K562 (cell line): ENCODE data around the gene CCDC17. TPM values are rescaled to one million over a fixed set of nuclear protein-coding genes. Genes with fewer than 3 reads are reported as not detected.

Experiments used
- BRCA1 ChIP-seq, 2 experiments: fragments of 450-650 bp in 1 of 2; sonication (generic) in 1 of 2; formaldehyde crosslinking in 1 of 2; IDR thresholded peaks; 2 replicates each; pipeline versions ENCODE4 v1.5.0 to v1.6.1; 2017 to 2020; ENCODE audit warnings: mild to moderate bottlenecking in 1 of 2, missing genetic modification reagents in 1 of 2
- E2F5 ChIP-seq: sonication (generic); formaldehyde crosslinking; IDR thresholded peaks from 2 replicates; pipeline ENCODE4 v1.8.0; 2022; ENCODE audit warnings: mild to moderate bottlenecking, missing genetic modification reagents
- EP300 ChIP-seq: IDR thresholded peaks from 2 replicates; pipeline ENCODE4 v1.6.1; 2012; ENCODE audit warnings: low read length, improper control_type of control experiment
- ERF ChIP-seq: fragments of 450-650 bp; formaldehyde crosslinking; IDR thresholded peaks from 2 replicates; pipeline ENCODE4 v1.4.0; 2020; ENCODE audit warnings: mild to moderate bottlenecking, mixed read lengths
- MBD2 ChIP-seq: sonication (generic); IDR thresholded peaks from 2 replicates; pipeline ENCODE4 v1.6.1; 2016; ENCODE audit warnings: low read depth, borderline replicate concordance
- MCM5 ChIP-seq: fragments of 450-650 bp; IDR thresholded peaks from 2 replicates; pipeline ENCODE4 v1.6.1; 2016; ENCODE audit warnings: low read depth
- NCOA1 ChIP-seq: fragments of 450-650 bp; IDR thresholded peaks from 2 replicates; pipeline ENCODE4 v1.6.1; 2016; ENCODE audit warnings: low read depth
- NCOA4 ChIP-seq: fragments of 450-650 bp; IDR thresholded peaks from 2 replicates; pipeline ENCODE4 v1.6.1; 2018; ENCODE audit warnings: mild to moderate bottlenecking; ENCODE audit not compliant: partially characterized antibody
- RBBP5 ChIP-seq: fragments of 200-600 bp; sonication (generic); IDR thresholded peaks from 2 replicates; pipeline ENCODE4 v1.6.1; 2012; ENCODE audit warnings: borderline replicate concordance, mild to moderate bottlenecking, low read length, control low read depth, inconsistent platforms; ENCODE audit not compliant: insufficient read depth, poor library complexity, severe bottlenecking
- RHOXF2B ChIP-seq: fragments of 250-450 bp; sonication (Bioruptor Pico); conservative IDR thresholded peaks from 2 replicates; pipeline ENCODE4 v1.5.1; 2021
- SETDB1 ChIP-seq: IDR thresholded peaks from one replicate; pipeline ENCODE4 v1.6.1; 2012; ENCODE audit warnings: low read length, control low read depth, inconsistent platforms
- SUPT5H ChIP-seq: fragments of 450-650 bp; IDR thresholded peaks from 2 replicates; pipeline ENCODE4 v1.6.1; 2016
- ZBTB2 ChIP-seq: fragments of 450-650 bp; IDR thresholded peaks from 2 replicates; pipeline ENCODE4 v1.6.1; 2016; ENCODE audit warnings: antibody characterized with exemption
- ZBTB7A ChIP-seq: IDR thresholded peaks from 2 replicates; pipeline ENCODE4 v1.6.1; 2011; ENCODE audit warnings: low read depth, mild to moderate bottlenecking, low read length, moderate library complexity, borderline replicate concordance; ENCODE audit not compliant: control insufficient read depth
- ZC3H8 ChIP-seq: fragments of 450-650 bp; IDR thresholded peaks from 2 replicates; pipeline ENCODE4 v1.6.1; 2017
- ZKSCAN3 ChIP-seq: fragments of 250-450 bp; sonication (Bioruptor Pico); IDR thresholded peaks from 2 replicates; pipeline ENCODE4 v1.4.0; 2020
- ZNF239 ChIP-seq: fragments of 250-450 bp; sonication (Bioruptor Pico); IDR thresholded peaks from 2 replicates; pipeline ENCODE4 v1.4.0; 2020; ENCODE audit warnings: mild to moderate bottlenecking
- ZNF395 ChIP-seq: fragments of 200-800 bp; sonication (Bioruptor generic); IDR thresholded peaks from 2 replicates; pipeline ENCODE4 v1.6.1; 2017; ENCODE audit warnings: missing genetic modification characterization, missing compliant biosample characterization
- ZNF695 ChIP-seq: fragments of 450-650 bp; formaldehyde crosslinking; IDR thresholded peaks from 2 replicates; pipeline ENCODE4 v1.4.0; 2020; ENCODE audit warnings: mild to moderate bottlenecking, moderate library complexity
- polyA plus RNA-seq, 8 experiments: library from polyadenylated mRNA; depleted of rRNA in 4 of 8; stranded (reverse) in 5 of 8; unstranded in 3 of 8; fragments of >200 nt; fragmentation: Nextera tagmentation in 2 of 8; fragmentation: Illumina TruSeq in 1 of 8; extraction: Ambion mirVana in 2 of 8; extraction: Trizol in 1 of 8; gene quantifications; 2 replicates each; pipeline versions ENCODE4 v1.2.1 to v1.2.3, GENCODE V29; 2011 to 2014; ENCODE audit warnings: inconsistent platforms in 1 of 8, missing spikeins in 1 of 8
- total RNA-seq, 7 experiments: library from RNA; depleted of rRNA in 6 of 7; stranded (reverse); fragments of >200 nt in 6 of 7; fragmentation: Illumina TruSeq in 2 of 7; extraction: Trizol in 2 of 7; gene quantifications; 2 replicates each; pipeline versions ENCODE4 v1.2.1 to v1.2.3, GENCODE V29; 2011 to 2021; ENCODE audit warnings: low replicate concordance in 1 of 7
- TF ChIP-seq, protein P1 (sequence below): fragments of 450-650 bp; IDR thresholded peaks from 2 replicates; pipeline ENCODE4 v1.6.1; 2016; ENCODE audit warnings: missing biosample characterization, missing genetic modification characterization
- TF ChIP-seq, protein P2 (sequence below): fragments of 450-650 bp; formaldehyde crosslinking; conservative IDR thresholded peaks from 2 replicates; pipeline ENCODE4 v1.4.0; 2022; ENCODE audit warnings: mild to moderate bottlenecking, missing genetic modification characterization

The CCDC17 gene
- total and polyA plus RNA-seq, 9 of the 15 experiments (the other 6 are each of a cell fraction or from before 2014, with no cell fraction given) = 0.20 to 2.4 (median 0.85) TPM

DNA sequence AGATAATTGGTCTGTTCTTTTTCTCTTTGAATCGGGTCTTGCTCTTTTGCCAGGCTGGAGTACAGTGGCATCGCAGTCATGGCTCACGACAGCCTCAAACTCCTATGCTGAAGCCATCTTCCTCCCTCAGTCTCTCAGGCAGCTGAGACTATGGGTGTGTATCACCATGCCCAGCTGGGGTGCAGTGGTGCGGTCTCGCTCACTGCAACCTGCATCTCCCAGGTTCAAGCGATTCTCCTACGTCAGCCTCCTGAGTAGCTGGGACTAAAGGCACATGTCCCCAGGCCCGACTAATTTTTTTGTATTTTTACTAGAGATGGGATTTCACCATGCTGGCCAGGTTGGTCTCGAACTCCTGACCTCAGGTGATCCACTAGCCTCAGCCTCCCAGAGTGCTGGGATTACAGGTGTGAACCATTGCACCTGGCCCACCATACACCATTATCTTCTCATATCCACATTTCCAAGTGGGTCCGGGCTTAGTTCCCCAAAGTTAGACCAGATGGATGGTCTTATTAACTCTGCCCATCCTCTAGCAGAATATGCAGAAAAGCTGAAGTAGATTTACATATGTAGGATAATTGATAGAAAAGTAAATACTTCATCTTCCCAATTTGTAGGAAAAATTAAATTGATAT, 13.1 kb downstream of the CCDC17 start (continued):
- no peak for TF ChIP-seq MBD2
- no peak for TF ChIP-seq ZBTB7A
- no peak for TF ChIP-seq NCOA4
- TF ChIP-seq RBBP5 = no peak
- TF ChIP-seq ZNF695 (CRISPR knock-in tag) = no peak
- peak; percentile 38 for TF ChIP-seq SUPT5H
- no peak for TF ChIP-seq ZKSCAN3 (CRISPR knock-in tag)
- TF ChIP-seq, protein P1, sequence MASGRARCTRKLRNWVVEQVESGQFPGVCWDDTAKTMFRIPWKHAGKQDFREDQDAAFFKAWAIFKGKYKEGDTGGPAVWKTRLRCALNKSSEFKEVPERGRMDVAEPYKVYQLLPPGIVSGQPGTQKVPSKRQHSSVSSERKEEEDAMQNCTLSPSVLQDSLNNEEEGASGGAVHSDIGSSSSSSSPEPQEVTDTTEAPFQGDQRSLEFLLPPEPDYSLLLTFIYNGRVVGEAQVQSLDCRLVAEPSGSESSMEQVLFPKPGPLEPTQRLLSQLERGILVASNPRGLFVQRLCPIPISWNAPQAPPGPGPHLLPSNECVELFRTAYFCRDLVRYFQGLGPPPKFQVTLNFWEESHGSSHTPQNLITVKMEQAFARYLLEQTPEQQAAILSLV (tag) = no peak
- no peak for TF ChIP-seq E2F5 (CRISPR knock-in tag)
- TF ChIP-seq ERF (CRISPR knock-in tag) = no peak
- TF ChIP-seq NCOA1 = no peak
- TF ChIP-seq, protein P2, sequence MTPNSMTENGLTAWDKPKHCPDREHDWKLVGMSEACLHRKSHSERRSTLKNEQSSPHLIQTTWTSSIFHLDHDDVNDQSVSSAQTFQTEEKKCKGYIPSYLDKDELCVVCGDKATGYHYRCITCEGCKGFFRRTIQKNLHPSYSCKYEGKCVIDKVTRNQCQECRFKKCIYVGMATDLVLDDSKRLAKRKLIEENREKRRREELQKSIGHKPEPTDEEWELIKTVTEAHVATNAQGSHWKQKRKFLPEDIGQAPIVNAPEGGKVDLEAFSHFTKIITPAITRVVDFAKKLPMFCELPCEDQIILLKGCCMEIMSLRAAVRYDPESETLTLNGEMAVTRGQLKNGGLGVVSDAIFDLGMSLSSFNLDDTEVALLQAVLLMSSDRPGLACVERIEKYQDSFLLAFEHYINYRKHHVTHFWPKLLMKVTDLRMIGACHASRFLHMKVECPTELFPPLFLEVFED (CRISPR knock-in tag) = no peak
- no peak for TF ChIP-seq ZNF239 (CRISPR knock-in tag)
- TF ChIP-seq MCM5 = no peak
- TF ChIP-seq SETDB1 = no peak
- TF ChIP-seq BRCA1 (IDR thresholded peaks at IDR 0.05) = no peak
- TF ChIP-seq BRCA1 (CRISPR knock-in tag; IDR thresholded peaks at IDR 0.05) = no peak
- TF ChIP-seq ZBTB2 = no peak
- no peak for TF ChIP-seq ZC3H8
- no peak for TF ChIP-seq RHOXF2B (CRISPR knock-in tag)
- no peak for TF ChIP-seq ZNF395 (CRISPR knock-in tag)
- no peak for TF ChIP-seq EP300
